ENCODE data around the gene CHRM2.

GRCh38 chr7:136910771-136911170 lies 42.3 kb downstream of the CHRM2 start:
- TF ChIP-seq CTCF (IDR thresholded peaks at IDR 0.05 in 8 of 11, conservative IDR thresholded peaks at IDR 0.05 in 3 of 11) (no peak), POLR2A (IDR thresholded peaks at IDR 0.05) (no peak)

Measured in spleen (tissue), 7 donors.